H1 (cell line): ENCODE results near the gene TAMM41. TPM values are rescaled to one million over a fixed set of nuclear protein-coding genes. Genes with fewer than 3 reads are reported as not detected.

ENCODE experiments used
- KDM4A ChIP-seq: IDR thresholded peaks from one replicate; pipeline ENCODE4 v1.7.1; 2012; ENCODE audit warnings: low read depth, mild to moderate bottlenecking, moderate library complexity, low read length, inconsistent platforms; ENCODE audit not compliant: severe bottlenecking
- KDM5A ChIP-seq: fragments of 200-600 bp; IDR thresholded peaks from 2 replicates; pipeline ENCODE4 v1.7.1; 2012; ENCODE audit warnings: mild to moderate bottlenecking, low read length, inconsistent platforms, mixed read lengths
- SIN3A ChIP-seq, 2 experiments: IDR thresholded peaks in 1 of 2; conservative IDR thresholded peaks in 1 of 2; 2 replicates each; pipeline ENCODE4 v1.6.1; 2011 to 2012; ENCODE audit warnings: low read length in 2 of 2, improper control_type of control experiment in 1 of 2, low read depth in 1 of 2, mild to moderate bottlenecking in 1 of 2
- TBP ChIP-seq: IDR thresholded peaks from 2 replicates; pipeline ENCODE4 v1.6.1; 2011; ENCODE audit warnings: low read depth, low read length, improper control_type of control experiment
- polyA plus RNA-seq, 7 experiments: library from polyadenylated mRNA; depleted of rRNA in 3 of 7; stranded (reverse) in 5 of 7; unstranded in 2 of 7; fragments of >200 nt in 5 of 7; fragments of 200-250 nt in 2 of 7; gene quantifications; 1 replicate in 5 of 7; 2 replicates in 1 of 7; 4 replicates in 1 of 7; pipeline versions ENCODE4 v1.2.1 to v1.2.3, GENCODE V29; 2011 to 2013; ENCODE audit warnings: missing spikeins in 2 of 7, mixed read lengths in 2 of 7
- total RNA-seq: library from RNA; stranded (reverse); fragmentation: NEBNext Ultra II Directional; extraction: Animal tissue kit (Norgen Biotek cat#: 25700); gene quantifications from 2 replicates; pipeline ENCODE4 v1.2.1, GENCODE V29; 2021
- TF ChIP-seq, protein P1 (sequence below): IDR thresholded peaks from 2 replicates; pipeline ENCODE4 v1.6.1; 2012; ENCODE audit warnings: inconsistent platforms

TAMM41 gene
- total and polyA plus RNA-seq, 2 of the 8 experiments (the other 6 are each of a cell fraction or from before 2014, with no cell fraction given) = 16.9 to 22.5 TPM

DNA sequence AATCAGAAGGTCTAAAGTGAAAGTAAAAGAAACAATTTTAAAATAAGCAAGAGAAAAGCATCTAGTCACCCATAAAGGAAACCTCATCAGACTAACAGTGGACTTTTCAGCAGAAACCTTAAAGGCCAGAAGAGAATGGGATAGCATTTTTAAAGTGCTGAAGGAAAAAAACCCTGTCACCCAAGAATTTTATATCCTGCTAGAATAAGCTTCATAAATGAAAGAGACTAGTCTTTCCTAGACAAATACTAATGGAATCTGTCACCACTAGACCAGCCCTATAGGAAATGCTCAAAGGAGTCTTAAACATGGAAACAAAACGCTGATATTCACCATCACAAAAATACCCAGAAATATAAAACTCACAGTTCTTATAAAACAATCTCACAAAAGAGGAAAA, 46.9 kb downstream of the TAMM41 start (continued):
- TF ChIP-seq TBP (no peak), KDM4A (no peak), SIN3A (conservative IDR thresholded peaks at IDR 0.05 in 1 of 2, IDR thresholded peaks at IDR 0.05 in 1 of 2; ENCODE audit: low read depth in 1 of 2, low read length in 2 of 2) (no peak), KDM5A (no peak)
- TF ChIP-seq, protein P1, sequence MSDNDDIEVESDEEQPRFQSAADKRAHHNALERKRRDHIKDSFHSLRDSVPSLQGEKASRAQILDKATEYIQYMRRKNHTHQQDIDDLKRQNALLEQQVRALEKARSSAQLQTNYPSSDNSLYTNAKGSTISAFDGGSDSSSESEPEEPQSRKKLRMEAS = no peak
